Mammary microvascular endothelial cell (primary cell): ENCODE results near the gene PCDHGC3. TPM values are rescaled to one million over a fixed set of nuclear protein-coding genes. Genes with fewer than 3 reads are reported as not detected.

ENCODE experiments used
- total RNA-seq: library from RNA; depleted of rRNA; stranded (reverse); fragments of >200 nt; gene quantifications from 2 replicates; pipeline ENCODE4 v1.2.3, GENCODE V29; 2015

Gene PCDHGC3
- 18.0 and 18.2 TPM in 2 replicates for total RNA-seq

DNA sequence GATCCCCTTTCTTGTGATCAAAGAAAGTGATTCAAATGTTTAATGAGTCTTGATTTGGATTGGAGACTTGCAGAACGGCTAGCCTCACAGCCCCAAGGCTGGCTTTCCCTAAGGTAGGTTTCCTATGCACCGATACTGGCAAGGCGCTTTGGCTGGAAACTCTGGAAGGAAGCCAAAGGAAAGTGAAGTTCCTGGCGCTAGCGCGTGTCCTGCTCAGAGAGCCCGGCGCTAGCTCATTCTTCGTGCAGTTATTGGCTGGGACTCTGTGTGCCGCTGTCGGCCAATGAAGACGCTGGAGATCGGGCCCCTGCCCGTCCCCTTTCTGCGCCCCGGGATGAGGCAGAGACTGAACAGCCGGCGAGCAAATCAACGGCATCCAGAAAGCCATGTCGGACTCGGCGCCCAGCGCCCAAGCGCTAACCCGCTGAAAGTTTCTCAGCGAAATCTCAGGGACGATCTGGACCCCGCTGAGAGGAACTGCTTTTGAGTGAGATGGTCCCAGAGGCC, at the start of gene PCDHGC3:
Gene PCDHGC3 (plus strand): TSS at position 342 of the 507 bp plus-strand sequence. CDS start 151 bp downstream, at position 493.

DNA sequence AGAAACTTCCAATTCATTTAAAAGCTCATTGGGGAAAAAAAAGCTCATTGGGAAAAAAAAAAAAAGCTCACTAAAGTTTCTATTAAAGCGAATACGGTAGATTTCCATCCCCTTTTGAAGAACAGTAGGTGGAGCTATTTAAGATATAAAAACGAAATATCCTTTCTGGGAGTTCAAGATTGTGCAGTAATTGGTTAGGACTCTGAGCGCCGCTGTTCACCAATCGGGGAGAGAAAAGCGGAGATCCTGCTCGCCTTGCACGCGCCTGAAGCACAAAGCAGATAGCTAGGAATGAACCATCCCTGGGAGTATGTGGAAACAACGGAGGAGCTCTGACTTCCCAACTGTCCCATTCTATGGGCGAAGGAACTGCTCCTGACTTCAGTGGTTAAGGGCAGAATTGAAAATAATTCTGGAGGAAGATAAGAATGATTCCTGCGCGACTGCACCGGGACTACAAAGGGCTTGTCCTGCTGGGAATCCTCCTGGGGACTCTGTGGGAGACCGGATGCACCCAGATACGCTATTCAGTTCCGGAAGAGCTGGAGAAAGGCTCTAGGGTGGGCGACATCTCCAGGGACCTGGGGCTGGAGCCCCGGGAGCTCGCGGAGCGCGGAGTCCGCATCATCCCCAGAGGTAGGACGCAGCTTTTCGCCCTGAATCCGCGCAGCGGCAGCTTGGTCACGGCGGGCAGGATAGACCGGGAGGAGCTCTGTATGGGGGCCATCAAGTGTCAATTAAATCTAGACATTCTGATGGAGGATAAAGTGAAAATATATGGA, 45.2 kb upstream of the PCDHGC3 start, which contains the start of gene PCDHGA12:
Gene PCDHGA12 (plus strand): TSS at position 176 of the 782 bp plus-strand sequence. CDS start 253 bp downstream, at position 429.

DNA sequence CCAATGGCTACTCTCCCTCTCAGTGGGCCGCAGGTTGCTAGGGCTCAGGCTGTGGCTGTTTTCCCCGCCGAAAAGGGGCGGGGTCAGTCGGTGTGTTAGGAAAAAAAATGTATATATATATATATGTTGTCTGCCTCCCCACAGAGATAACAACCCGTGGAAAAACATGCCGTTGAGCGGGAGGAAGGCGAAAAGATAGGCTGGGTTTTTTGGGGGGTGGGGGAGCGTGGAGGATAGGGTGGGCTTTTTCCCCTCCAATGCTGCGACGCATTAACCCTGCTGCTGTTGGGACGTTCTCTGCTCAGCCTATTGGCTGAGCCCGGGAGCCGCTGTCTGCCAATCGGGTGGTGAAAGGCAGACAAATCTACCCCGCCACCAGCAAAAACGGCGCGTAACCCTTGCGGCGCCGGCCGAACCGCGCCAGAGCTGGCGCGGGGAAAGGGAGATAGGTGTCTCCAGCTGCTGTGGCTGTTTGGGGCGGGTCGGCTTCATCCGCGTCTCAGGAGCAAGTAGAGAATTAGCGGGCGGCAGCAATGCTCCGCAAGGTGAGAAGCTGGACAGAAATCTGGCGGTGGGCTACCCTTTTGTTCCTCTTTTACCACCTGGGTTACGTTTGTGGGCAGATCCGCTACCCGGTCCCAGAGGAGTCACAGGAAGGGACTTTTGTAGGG, 9.0 kb downstream of the PCDHGC3 start, which contains the start of gene PCDHGC4:
Gene PCDHGC4 (plus strand): TSS at position 390 of the 671 bp plus-strand sequence. CDS start 144 bp downstream, at position 534.

DNA sequence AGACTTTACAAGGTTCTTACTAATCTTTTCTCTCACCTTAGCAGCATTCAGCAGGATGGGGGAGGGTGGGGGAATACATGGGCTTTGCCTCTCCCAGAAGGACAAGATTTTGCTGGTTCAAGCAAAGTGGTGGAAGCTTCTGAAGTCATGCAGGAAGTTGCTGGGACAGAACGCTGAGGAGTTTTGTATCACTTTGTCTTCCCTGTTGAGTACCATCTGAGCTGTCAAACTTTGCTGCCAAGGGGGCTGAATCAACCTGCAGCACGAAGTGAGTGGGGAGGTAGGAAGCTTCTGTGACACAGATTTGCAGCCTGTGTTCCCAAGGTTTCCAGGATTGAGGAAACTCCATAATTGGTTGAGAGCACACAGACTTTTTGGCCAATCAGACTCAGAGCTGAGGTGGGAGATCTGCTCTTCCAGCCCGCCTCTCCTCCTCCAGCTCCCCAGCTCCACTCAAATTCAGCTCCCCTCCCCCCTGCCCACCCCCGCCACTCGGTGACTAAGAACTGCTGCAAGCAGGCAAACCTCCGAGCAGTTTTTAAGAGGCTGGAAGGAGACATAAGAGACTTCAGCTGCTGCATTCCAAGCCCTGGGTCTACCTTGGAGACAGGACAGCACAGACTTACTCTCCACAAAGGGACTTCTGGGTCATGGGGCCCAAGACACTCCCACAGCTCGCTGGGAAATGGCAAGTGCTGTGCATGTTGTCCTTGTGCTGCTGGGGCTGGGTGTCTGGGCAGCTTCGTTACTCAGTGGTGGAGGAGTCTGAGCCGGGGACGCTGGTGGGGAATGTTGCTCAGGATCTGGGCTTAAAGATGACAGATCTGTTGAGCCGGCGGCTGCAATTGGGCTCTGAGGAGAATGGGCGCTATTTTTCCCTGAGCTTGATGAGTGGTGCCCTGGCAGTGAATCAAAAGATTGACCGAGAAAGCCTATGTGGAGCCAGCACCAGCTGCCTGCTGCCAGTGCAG, 13.1 kb downstream of the PCDHGC3 start, which contains the start of gene PCDHGC5:
Gene PCDHGC5 (plus strand): TSS at position 491 of the 971 bp plus-strand sequence. CDS start 160 bp downstream, at position 651.

Other genes starting within 250 kb of the PCDHGC3 start
- gene PCDHB15, start 230.6 kb upstream of the PCDHGC3 start, total RNA-seq = 0.15 and 0.40 TPM in 2 replicates
- gene SLC25A2, start 171.9 kb upstream of the PCDHGC3 start, total RNA-seq = 0.15 TPM in 1 of 2 replicates, not detected in the other
- 44.8 and 50.7 TPM in 2 replicates for gene TAF7, start 155.2 kb upstream of the PCDHGC3 start, total RNA-seq
- gene PCDHGA1, start 145.5 kb upstream of the PCDHGC3 start, total RNA-seq = 0.20 and 0.59 TPM in 2 replicates
- 0.73 and 0.79 TPM in 2 replicates for gene PCDHGA2, start 137.2 kb upstream of the PCDHGC3 start, total RNA-seq
- 0.13 and 0.49 TPM in 2 replicates for gene PCDHGA3, start 132.1 kb upstream of the PCDHGC3 start, total RNA-seq
- 0.44 and 0.60 TPM in 2 replicates for gene PCDHGB1, start 125.9 kb upstream of the PCDHGC3 start, total RNA-seq
- 2.8 and 3.9 TPM in 2 replicates for gene PCDHGA4, start 120.9 kb upstream of the PCDHGC3 start, total RNA-seq
- gene PCDHGB2, start 116.0 kb upstream of the PCDHGC3 start, total RNA-seq = 2.9 and 3.3 TPM in 2 replicates
- 0.53 and 0.79 TPM in 2 replicates for gene PCDHGA5, start 111.8 kb upstream of the PCDHGC3 start, total RNA-seq
- gene PCDHGB3, start 105.7 kb upstream of the PCDHGC3 start, total RNA-seq = 0.67 and 1.4 TPM in 2 replicates
- 0.73 and 1.2 TPM in 2 replicates for gene PCDHGA6, start 102.1 kb upstream of the PCDHGC3 start, total RNA-seq
- 0.80 and 1.1 TPM in 2 replicates for gene PCDHGA7, start 93.2 kb upstream of the PCDHGC3 start, total RNA-seq
- 3.3 and 4.2 TPM in 2 replicates for gene PCDHGB4, start 88.3 kb upstream of the PCDHGC3 start, total RNA-seq
- gene PCDHGA8, start 83.3 kb upstream of the PCDHGC3 start, total RNA-seq = 0.15 and 0.33 TPM in 2 replicates
- 7.9 and 8.3 TPM in 2 replicates for gene PCDHGB5, start 78.0 kb upstream of the PCDHGC3 start, total RNA-seq
- 1.2 and 1.8 TPM in 2 replicates for gene PCDHGA9, start 73.2 kb upstream of the PCDHGC3 start, total RNA-seq
- gene PCDHGB6, start 67.9 kb upstream of the PCDHGC3 start, total RNA-seq = 0.73 and 1.2 TPM in 2 replicates
- gene PCDHGA10, start 63.0 kb upstream of the PCDHGC3 start, total RNA-seq = 1.7 and 2.6 TPM in 2 replicates
- gene PCDHGB7, start 58.3 kb upstream of the PCDHGC3 start, total RNA-seq = 3.1 and 5.3 TPM in 2 replicates
- 4.4 and 4.6 TPM in 2 replicates for gene PCDHGA11, start 54.9 kb upstream of the PCDHGC3 start, total RNA-seq
- gene PCDHGA12, start 45.5 kb upstream of the PCDHGC3 start, total RNA-seq = 4.7 and 5.9 TPM in 2 replicates
- gene PCDHGC4, start 9.1 kb downstream of the PCDHGC3 start, total RNA-seq = 0.20 and 0.44 TPM in 2 replicates
- 0.15 and 0.20 TPM in 2 replicates for gene PCDHGC5, start 13.1 kb downstream of the PCDHGC3 start, total RNA-seq
- gene DIAPH1, start 143.0 kb downstream of the PCDHGC3 start, total RNA-seq = 79.6 and 79.9 TPM in 2 replicates
- gene HDAC3, start 160.9 kb downstream of the PCDHGC3 start, total RNA-seq = 36.8 and 38.3 TPM in 2 replicates
- gene RELL2, start 161.0 kb downstream of the PCDHGC3 start, total RNA-seq = 5.3 and 5.7 TPM in 2 replicates
- gene FCHSD1, start 175.5 kb downstream of the PCDHGC3 start, total RNA-seq = 19.6 and 20.1 TPM in 2 replicates
- gene ARAP3, start 206.3 kb downstream of the PCDHGC3 start, total RNA-seq = 37.1 and 39.6 TPM in 2 replicates